WTC11 (cell line): ENCODE results near the gene PDRG1. TPM values are rescaled to one million over a fixed set of nuclear protein-coding genes. Genes with fewer than 3 reads are reported as not detected.

ENCODE experiments used
- ATAC-seq: fragments of 200-7000 bp; cut with Tn5 transposase; 2 replicates; pipeline ENCODE4 v1.10.0; 2021; ENCODE audit warnings: mild to moderate bottlenecking, moderate library complexity
- CTCF ChIA-PET: fragments of 300-600 bp; sonication (Branson Sonifier 250); formaldehyde crosslinking; loops from one replicate; lab custom pipeline; 2021; ENCODE audit warnings: antibody characterized with exemption; lab: Charles Lee
- POLR2A ChIA-PET: fragments of 350-600 bp; sonication (Branson Sonifier 250); formaldehyde crosslinking; loops from one replicate; lab custom pipeline; 2021; ENCODE audit warnings: antibody characterized with exemption; lab: Charles Lee
- DNase-seq: peaks from one replicate; pipeline ENCODE4 v3.0.0; 2021; ENCODE audit warnings: low spot score
- H3K27ac Mint-ChIP-seq: 2 replicates; pipeline ENCODE4 v1.8.0; 2021; ENCODE audit warnings: mixed read lengths
- H3K27me3 Mint-ChIP-seq: 2 replicates; pipeline ENCODE4 v1.8.0; 2021; ENCODE audit warnings: low read depth, mild to moderate bottlenecking, moderate library complexity, mixed read lengths
- H3K36me3 Mint-ChIP-seq: 2 replicates; pipeline ENCODE4 v1.8.0; 2021; ENCODE audit warnings: mixed read lengths
- H3K4me1 Mint-ChIP-seq: 2 replicates; pipeline ENCODE4 v1.8.0; 2022; ENCODE audit warnings: mixed read lengths
- H3K4me3 Mint-ChIP-seq: 2 replicates; pipeline ENCODE4 v1.8.0; 2021; ENCODE audit warnings: mild to moderate bottlenecking, moderate library complexity, mixed read lengths
- H3K9me3 Mint-ChIP-seq: 2 replicates; pipeline ENCODE4 v1.8.0; 2021; ENCODE audit warnings: mixed read lengths
- CBFB ChIP-seq: sonication (generic); formaldehyde crosslinking; IDR thresholded peaks from 2 replicates; pipeline ENCODE4 v1.8.1; 2022; ENCODE audit warnings: mild to moderate bottlenecking, low read depth, missing genetic modification reagents
- FOXJ3 ChIP-seq: sonication (generic); formaldehyde crosslinking; IDR thresholded peaks from 2 replicates; pipeline ENCODE4 v1.9.0; 2021; ENCODE audit warnings: missing genetic modification reagents, mild to moderate bottlenecking, borderline replicate concordance
- FOXK1 ChIP-seq: sonication (generic); formaldehyde crosslinking; IDR thresholded peaks from 2 replicates; pipeline ENCODE4 v1.8.0; 2022; ENCODE audit warnings: mild to moderate bottlenecking, moderate library complexity, missing genetic modification reagents
- GABPB1 ChIP-seq: sonication (generic); formaldehyde crosslinking; IDR thresholded peaks from 2 replicates; pipeline ENCODE4 v1.8.1; 2023; ENCODE audit warnings: mild to moderate bottlenecking, missing genetic modification reagents
- GTF2I ChIP-seq: fragments of 250-450 bp; sonication (Bioruptor Pico); conservative IDR thresholded peaks from 2 replicates; pipeline ENCODE4 v1.4.0; 2021; ENCODE audit warnings: mild to moderate bottlenecking
- JUN ChIP-seq: sonication (generic); formaldehyde crosslinking; IDR thresholded peaks from 2 replicates; pipeline ENCODE4 v1.8.0; 2023; ENCODE audit warnings: mild to moderate bottlenecking, missing genetic modification reagents
- NFE2L1 ChIP-seq: sonication (generic); formaldehyde crosslinking; IDR thresholded peaks from 2 replicates; pipeline ENCODE4 v1.8.1; 2023; ENCODE audit warnings: missing genetic modification reagents
- NR1H2 ChIP-seq: sonication (generic); formaldehyde crosslinking; IDR thresholded peaks from 2 replicates; pipeline ENCODE4 v1.9.0; 2021; ENCODE audit warnings: mild to moderate bottlenecking, moderate library complexity, missing genetic modification reagents
- SMAD3 ChIP-seq: sonication (generic); formaldehyde crosslinking; IDR thresholded peaks from 2 replicates; pipeline ENCODE4 v1.8.0; 2022; ENCODE audit warnings: missing genetic modification reagents, mild to moderate bottlenecking, borderline replicate concordance
- SMAD4 ChIP-seq: sonication (generic); formaldehyde crosslinking; IDR thresholded peaks from 2 replicates; pipeline ENCODE4 v1.8.0; 2022; ENCODE audit warnings: mild to moderate bottlenecking, missing genetic modification reagents
- TEAD1 ChIP-seq: sonication (generic); formaldehyde crosslinking; IDR thresholded peaks from 2 replicates; pipeline ENCODE4 v1.8.0; 2022; ENCODE audit warnings: mild to moderate bottlenecking, missing genetic modification reagents
- ZNF138 ChIP-seq: sonication (generic); formaldehyde crosslinking; conservative IDR thresholded peaks from 2 replicates; pipeline ENCODE4 v1.8.1; 2022; ENCODE audit warnings: mild to moderate bottlenecking, moderate library complexity, missing genetic modification reagents
- ZNF281 ChIP-seq: sonication (generic); formaldehyde crosslinking; IDR thresholded peaks from 2 replicates; pipeline ENCODE4 v1.8.0; 2023; ENCODE audit warnings: mild to moderate bottlenecking, missing genetic modification reagents
- ZNF671 ChIP-seq: fragments of 250-450 bp; sonication (Bioruptor Pico); IDR thresholded peaks from 2 replicates; pipeline ENCODE4 v1.8.0; 2021; ENCODE audit warnings: mild to moderate bottlenecking
- total RNA-seq: library from RNA; stranded (reverse); gene quantifications from 3 replicates; pipeline ENCODE4 v1.2.3, GENCODE V29; 2021
- TF ChIP-seq, protein P1 (sequence below): sonication (generic); formaldehyde crosslinking; IDR thresholded peaks from 2 replicates; pipeline ENCODE4 v1.8.0; 2022; ENCODE audit warnings: mild to moderate bottlenecking, missing genetic modification reagents
- TF ChIP-seq, protein P2 (sequence below): sonication (generic); formaldehyde crosslinking; IDR thresholded peaks from 2 replicates; pipeline ENCODE4 v1.8.1; 2023; ENCODE audit warnings: mild to moderate bottlenecking, missing genetic modification reagents, moderate library complexity
- TF ChIP-seq, protein P3 (sequence below): sonication (generic); formaldehyde crosslinking; IDR thresholded peaks from 2 replicates; pipeline ENCODE4 v1.8.1; 2023; ENCODE audit warnings: mild to moderate bottlenecking, missing genetic modification reagents, borderline replicate concordance
- TF ChIP-seq, protein P4 (sequence below): fragments of 250-450 bp; sonication (Bioruptor Pico); IDR thresholded peaks from 2 replicates; pipeline ENCODE4 v1.9.0; 2021; ENCODE audit warnings: mild to moderate bottlenecking
- TF ChIP-seq, protein P5 (sequence below): sonication (generic); formaldehyde crosslinking; IDR thresholded peaks from 2 replicates; pipeline ENCODE4 v1.8.1; 2022; ENCODE audit warnings: low read depth, missing genetic modification reagents, borderline replicate concordance
- TF ChIP-seq, protein P6 (sequence below): sonication (generic); formaldehyde crosslinking; IDR thresholded peaks from 2 replicates; pipeline ENCODE4 v1.8.0; 2022; ENCODE audit warnings: mild to moderate bottlenecking, missing genetic modification reagents

PDRG1 gene
- total RNA-seq, 1 experiment from 2014 or later = 16.0 TPM

DNA sequence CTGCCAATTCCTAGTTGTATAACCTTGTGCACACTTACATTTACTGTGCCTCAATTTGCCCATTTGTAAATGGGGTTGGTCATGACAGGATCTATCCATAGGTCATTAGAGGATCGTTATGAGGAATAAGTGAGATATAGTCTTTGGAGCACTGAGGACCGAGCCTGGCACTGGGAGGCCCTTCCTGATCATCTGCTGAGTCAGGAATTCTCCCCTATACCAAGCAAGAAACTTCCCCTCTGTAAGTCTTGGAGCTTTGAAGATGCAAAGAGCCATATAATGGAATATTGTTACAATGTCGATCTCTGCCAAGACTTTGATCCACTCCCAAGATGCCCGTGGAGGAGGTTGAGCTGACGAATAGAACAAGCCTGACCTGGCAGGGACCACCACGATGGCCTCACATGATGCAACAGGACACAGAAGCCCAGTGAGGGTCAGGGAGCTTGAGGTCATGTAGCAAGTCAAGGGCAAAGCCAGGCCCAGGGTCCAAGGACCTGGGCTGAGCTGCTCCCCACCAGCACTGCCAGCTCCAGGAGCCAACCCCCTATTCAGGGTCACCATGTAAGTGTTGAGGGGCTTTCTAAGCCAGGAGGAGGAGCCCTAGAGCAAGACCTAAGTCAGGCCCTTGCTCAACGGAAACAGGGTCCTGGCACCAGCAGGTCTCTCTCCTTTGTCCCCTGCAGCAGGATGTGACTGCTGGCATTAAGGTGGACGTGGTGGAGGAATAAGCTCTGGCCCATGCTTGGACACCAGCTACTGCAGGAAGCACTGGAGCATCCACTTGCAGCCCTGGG is 16.7 kb downstream of the PDRG1 start:
- ChIA-PET CTCF (interaction anchor here (0.5 to 4.1 kb wide), 48 partner anchors 8 to 167 kb away, joined by 3 to 69 read pairs (median 5); partner anchors contain the start of genes FOXS1, PDRG1 and XKR7), POLR2A (interaction anchor here (0.6 kb wide), 2 partner anchors 9 to 156 kb away, joined by 3 read pairs; no protein-coding TSS in a partner anchor)
- TF ChIP-seq SMAD4 (CRISPR knock-in tag) = no peak
- TF ChIP-seq, protein P1, sequence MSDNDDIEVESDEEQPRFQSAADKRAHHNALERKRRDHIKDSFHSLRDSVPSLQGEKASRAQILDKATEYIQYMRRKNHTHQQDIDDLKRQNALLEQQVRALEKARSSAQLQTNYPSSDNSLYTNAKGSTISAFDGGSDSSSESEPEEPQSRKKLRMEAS (CRISPR knock-in tag) = 0 out of 2 replicates have a peak, but pooled peaks have one; percentile 15
- peak; percentile 79; the same call in 1 of the 2 replicates for TF ChIP-seq ZNF138 (CRISPR knock-in tag)
- TF ChIP-seq SMAD3 (CRISPR knock-in tag) = 0 out of 2 replicates have a peak, but pooled peaks have one; percentile 35
- TF ChIP-seq GABPB1 (CRISPR knock-in tag) = 0 out of 2 replicates have a peak, but pooled peaks have one; percentile 44
- TF ChIP-seq FOXJ3 (CRISPR knock-in tag) = no peak
- TF ChIP-seq, protein P2, sequence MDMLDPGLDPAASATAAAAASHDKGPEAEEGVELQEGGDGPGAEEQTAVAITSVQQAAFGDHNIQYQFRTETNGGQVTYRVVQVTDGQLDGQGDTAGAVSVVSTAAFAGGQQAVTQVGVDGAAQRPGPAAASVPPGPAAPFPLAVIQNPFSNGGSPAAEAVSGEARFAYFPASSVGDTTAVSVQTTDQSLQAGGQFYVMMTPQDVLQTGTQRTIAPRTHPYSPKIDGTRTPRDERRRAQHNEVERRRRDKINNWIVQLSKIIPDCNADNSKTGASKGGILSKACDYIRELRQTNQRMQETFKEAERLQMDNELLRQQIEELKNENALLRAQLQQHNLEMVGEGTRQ (CRISPR knock-in tag) = peak; percentile 8; the same call in 1 of the 2 replicates
- TF ChIP-seq ZNF281 = no peak
- peak; percentile 49 for DNase-seq
- Mint-ChIP-seq H3K27ac (no peak overlapping the region), H3K27me3 (peaks cover 4% of the 10 kb centered on the region; the same call in 1 of the 2 replicates), H3K4me1 (peaks cover 8% of the 10 kb centered on the region), H3K9me3 (no peaks in the 10 kb centered on the region), H3K36me3 (no peaks in the 10 kb centered on the region), H3K4me3 (no peak overlapping the region)
- peak; percentile 97 for ATAC-seq

GRCh38 chr20:31934491-31934890 is 17.4 kb downstream of the PDRG1 start:
- Mint-ChIP-seq H3K36me3 (no peaks in the 10 kb centered on the region), H3K4me3 (no peak overlapping the region), H3K27ac (no peak overlapping the region), H3K4me1 (peaks cover 8% of the 10 kb centered on the region), H3K27me3 (peaks cover 4% of the 10 kb centered on the region; the same call in 1 of the 2 replicates), H3K9me3 (no peaks in the 10 kb centered on the region)
- DNase-seq (no peak), ATAC-seq (no peak)
- ChIA-PET POLR2A (no interaction called here), CTCF (interaction anchor here (0.8 to 4.1 kb wide), 15 partner anchors 9 to 157 kb away, joined by 3 to 69 read pairs (median 7); partner anchors contain the start of genes PDRG1 and XKR7)
- no peak for TF ChIP-seq FOXK1 (CRISPR knock-in tag)
- no peak for TF ChIP-seq TEAD1 (CRISPR knock-in tag)
- TF ChIP-seq, protein P3, sequence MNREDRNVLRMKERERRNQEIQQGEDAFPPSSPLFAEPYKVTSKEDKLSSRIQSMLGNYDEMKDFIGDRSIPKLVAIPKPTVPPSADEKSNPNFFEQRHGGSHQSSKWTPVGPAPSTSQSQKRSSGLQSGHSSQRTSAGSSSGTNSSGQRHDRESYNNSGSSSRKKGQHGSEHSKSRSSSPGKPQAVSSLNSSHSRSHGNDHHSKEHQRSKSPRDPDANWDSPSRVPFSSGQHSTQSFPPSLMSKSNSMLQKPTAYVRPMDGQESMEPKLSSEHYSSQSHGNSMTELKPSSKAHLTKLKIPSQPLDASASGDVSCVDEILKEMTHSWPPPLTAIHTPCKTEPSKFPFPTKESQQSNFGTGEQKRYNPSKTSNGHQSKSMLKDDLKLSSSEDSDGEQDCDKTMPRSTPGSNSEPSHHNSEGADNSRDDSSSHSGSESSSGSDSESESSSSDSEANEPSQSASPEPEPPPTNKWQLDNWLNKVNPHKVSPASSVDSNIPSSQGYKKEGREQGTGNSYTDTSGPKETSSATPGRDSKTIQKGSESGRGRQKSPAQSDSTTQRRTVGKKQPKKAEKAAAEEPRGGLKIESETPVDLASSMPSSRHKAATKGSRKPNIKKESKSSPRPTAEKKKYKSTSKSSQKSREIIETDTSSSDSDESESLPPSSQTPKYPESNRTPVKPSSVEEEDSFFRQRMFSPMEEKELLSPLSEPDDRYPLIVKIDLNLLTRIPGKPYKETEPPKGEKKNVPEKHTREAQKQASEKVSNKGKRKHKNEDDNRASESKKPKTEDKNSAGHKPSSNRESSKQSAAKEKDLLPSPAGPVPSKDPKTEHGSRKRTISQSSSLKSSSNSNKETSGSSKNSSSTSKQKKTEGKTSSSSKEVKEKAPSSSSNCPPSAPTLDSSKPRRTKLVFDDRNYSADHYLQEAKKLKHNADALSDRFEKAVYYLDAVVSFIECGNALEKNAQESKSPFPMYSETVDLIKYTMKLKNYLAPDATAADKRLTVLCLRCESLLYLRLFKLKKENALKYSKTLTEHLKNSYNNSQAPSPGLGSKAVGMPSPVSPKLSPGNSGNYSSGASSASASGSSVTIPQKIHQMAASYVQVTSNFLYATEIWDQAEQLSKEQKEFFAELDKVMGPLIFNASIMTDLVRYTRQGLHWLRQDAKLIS (CRISPR knock-in tag) = no peak
- no peak for TF ChIP-seq JUN (CRISPR knock-in tag)
- TF ChIP-seq, protein P4, sequence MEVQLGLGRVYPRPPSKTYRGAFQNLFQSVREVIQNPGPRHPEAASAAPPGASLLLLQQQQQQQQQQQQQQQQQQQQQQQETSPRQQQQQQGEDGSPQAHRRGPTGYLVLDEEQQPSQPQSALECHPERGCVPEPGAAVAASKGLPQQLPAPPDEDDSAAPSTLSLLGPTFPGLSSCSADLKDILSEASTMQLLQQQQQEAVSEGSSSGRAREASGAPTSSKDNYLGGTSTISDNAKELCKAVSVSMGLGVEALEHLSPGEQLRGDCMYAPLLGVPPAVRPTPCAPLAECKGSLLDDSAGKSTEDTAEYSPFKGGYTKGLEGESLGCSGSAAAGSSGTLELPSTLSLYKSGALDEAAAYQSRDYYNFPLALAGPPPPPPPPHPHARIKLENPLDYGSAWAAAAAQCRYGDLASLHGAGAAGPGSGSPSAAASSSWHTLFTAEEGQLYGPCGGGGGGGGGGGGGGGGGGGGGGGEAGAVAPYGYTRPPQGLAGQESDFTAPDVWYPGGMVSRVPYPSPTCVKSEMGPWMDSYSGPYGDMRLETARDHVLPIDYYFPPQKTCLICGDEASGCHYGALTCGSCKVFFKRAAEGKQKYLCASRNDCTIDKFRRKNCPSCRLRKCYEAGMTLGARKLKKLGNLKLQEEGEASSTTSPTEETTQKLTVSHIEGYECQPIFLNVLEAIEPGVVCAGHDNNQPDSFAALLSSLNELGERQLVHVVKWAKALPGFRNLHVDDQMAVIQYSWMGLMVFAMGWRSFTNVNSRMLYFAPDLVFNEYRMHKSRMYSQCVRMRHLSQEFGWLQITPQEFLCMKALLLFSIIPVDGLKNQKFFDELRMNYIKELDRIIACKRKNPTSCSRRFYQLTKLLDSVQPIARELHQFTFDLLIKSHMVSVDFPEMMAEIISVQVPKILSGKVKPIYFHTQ (CRISPR knock-in tag) = no peak
- TF ChIP-seq, protein P5, sequence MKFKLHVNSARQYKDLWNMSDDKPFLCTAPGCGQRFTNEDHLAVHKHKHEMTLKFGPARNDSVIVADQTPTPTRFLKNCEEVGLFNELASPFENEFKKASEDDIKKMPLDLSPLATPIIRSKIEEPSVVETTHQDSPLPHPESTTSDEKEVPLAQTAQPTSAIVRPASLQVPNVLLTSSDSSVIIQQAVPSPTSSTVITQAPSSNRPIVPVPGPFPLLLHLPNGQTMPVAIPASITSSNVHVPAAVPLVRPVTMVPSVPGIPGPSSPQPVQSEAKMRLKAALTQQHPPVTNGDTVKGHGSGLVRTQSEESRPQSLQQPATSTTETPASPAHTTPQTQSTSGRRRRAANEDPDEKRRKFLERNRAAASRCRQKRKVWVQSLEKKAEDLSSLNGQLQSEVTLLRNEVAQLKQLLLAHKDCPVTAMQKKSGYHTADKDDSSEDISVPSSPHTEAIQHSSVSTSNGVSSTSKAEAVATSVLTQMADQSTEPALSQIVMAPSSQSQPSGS (CRISPR knock-in tag) = no peak
- TF ChIP-seq GTF2I = no peak
- TF ChIP-seq, protein P6, sequence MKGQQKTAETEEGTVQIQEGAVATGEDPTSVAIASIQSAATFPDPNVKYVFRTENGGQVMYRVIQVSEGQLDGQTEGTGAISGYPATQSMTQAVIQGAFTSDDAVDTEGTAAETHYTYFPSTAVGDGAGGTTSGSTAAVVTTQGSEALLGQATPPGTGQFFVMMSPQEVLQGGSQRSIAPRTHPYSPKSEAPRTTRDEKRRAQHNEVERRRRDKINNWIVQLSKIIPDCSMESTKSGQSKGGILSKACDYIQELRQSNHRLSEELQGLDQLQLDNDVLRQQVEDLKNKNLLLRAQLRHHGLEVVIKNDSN (CRISPR knock-in tag) = no peak
- TF ChIP-seq NFE2L1 (CRISPR knock-in tag) = no peak
- no peak for TF ChIP-seq CBFB
- no peak for TF ChIP-seq NR1H2 (CRISPR knock-in tag)
- no peak for TF ChIP-seq ZNF671 (CRISPR knock-in tag)
- no peak for TF ChIP-seq SMAD4 (CRISPR knock-in tag)
